A673 (cell line): ENCODE measurements around the gene IL20RA.

Experiments used
- EZH2 ChIP-seq: fragments of 200-600 bp; sonication (generic); IDR thresholded peaks from 2 replicates; pipeline ENCODE4 v1.6.1; 2017; ENCODE audit warnings: borderline replicate concordance, low read depth, mild to moderate bottlenecking, mixed read lengths, antibody characterized with exemption, low read length; ENCODE audit not compliant: poor library complexity, severe bottlenecking
- TF ChIP-seq, protein P1 (sequence below): fragments of 300-800, 200-600 bp; sonication (generic); conservative IDR thresholded peaks from 2 replicates; pipeline ENCODE4 v1.5.1; 2017; ENCODE audit warnings: low read depth, mild to moderate bottlenecking, antibody characterized with exemption, low read length, moderate library complexity, mixed read lengths

DNA sequence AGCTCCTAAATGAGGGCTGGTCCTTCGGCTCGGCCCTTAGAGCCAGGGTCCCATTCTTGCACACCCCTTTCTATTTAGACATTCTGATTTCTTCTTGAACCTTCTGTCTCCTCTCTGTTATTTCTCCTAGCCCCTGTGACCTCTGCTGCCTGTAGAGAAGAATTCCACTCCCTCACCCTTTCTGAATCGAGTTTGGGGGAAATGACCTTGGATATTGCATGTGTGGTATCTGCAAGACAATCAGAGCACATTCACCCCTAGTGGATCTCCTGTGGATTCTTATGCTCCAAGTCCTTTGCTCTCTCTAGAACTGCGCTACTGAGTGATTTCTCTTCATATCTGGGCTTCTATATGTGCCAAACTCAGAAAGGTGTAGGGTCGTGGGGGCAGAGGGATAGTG lies 67.7 kb downstream of the IL20RA start:
- TF ChIP-seq, protein P1, sequence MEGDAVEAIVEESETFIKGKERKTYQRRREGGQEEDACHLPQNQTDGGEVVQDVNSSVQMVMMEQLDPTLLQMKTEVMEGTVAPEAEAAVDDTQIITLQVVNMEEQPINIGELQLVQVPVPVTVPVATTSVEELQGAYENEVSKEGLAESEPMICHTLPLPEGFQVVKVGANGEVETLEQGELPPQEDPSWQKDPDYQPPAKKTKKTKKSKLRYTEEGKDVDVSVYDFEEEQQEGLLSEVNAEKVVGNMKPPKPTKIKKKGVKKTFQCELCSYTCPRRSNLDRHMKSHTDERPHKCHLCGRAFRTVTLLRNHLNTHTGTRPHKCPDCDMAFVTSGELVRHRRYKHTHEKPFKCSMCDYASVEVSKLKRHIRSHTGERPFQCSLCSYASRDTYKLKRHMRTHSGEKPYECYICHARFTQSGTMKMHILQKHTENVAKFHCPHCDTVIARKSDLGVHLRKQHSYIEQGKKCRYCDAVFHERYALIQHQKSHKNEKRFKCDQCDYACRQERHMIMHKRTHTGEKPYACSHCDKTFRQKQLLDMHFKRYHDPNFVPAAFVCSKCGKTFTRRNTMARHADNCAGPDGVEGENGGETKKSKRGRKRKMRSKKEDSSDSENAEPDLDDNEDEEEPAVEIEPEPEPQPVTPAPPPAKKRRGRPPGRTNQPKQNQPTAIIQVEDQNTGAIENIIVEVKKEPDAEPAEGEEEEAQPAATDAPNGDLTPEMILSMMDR, result no peak
- no peak for TF ChIP-seq EZH2
